ENCODE data around the gene CEP76. TPM values are rescaled to one million over a fixed set of nuclear protein-coding genes. Genes with fewer than 3 reads are reported as not detected.

CEP76 gene
- total and polyA plus RNA-seq, 2 donors (not counting 1 experiment from before 2014, with no cell fraction given) = 5.3 to 10.0 TPM

DNA sequence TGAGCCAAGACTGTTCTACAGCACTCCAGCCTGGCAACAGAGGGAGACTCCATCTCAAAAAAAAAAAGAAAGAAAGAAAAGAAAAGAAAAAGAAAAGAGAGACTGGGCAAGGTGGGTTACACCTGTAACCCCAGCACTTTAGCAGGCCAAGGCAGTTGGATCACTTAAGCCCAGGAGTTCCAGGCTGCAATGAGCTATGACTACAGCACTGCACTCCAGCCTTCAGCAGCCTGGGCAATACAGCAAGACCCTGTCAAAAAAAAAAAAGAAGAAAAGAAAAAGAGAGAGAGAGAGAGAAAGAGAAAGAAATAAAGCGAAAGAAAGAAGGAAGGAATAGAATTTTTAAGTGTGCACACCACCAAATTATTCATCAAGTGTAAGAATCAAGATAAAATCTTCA is 47.6 kb downstream of the CEP76 start:
- Mint-ChIP-seq H3K27me3 (peaks cover 39% of the 10 kb centered on the region), H3K27ac (no peak overlapping the region), H3K4me3 (no peak overlapping the region), H3K4me1 (peaks cover 11% of the 10 kb centered on the region), H3K9me3 (ENCODE audit: insufficient read depth) (no peaks in the 10 kb centered on the region)
- ChIA-PET CTCF (no interaction called here), POLR2A (no interaction called here)
- DNase-seq = no peak
- no peak overlapping the region for H3K9ac ChIP-seq (ENCODE audit: low read length)
- H3K4me3 ChIP-seq (ENCODE audit: control extremely low read depth in 1 of 5, extremely low read depth in 1 of 5, insufficient read depth in 1 of 5, low read depth in 2 of 5, low read length in 4 of 5) = no peak overlapping the region
- no peaks in the 10 kb centered on the region for H4K20me1 ChIP-seq (ENCODE audit: control insufficient read depth, insufficient read depth, low read length, poor library complexity, severe bottlenecking)
- peaks cover 0 to 36% (median 5%) of the 10 kb centered on the region in 4 experiments for H3K27me3 ChIP-seq (replicated peaks in 1 of 4; ENCODE audit: control extremely low read depth in 1 of 4, control insufficient read depth in 3 of 4, insufficient read depth in 4 of 4, low read length in 3 of 4)
- no peak overlapping the region for H2AFZ ChIP-seq (ENCODE audit: insufficient read depth, low read depth, low read length, poor library complexity, severe bottlenecking)
- peaks cover 9 to 11% of the 10 kb centered on the region in 2 donors for H3K4me1 ChIP-seq (ENCODE audit: control insufficient read depth in 2 of 2, insufficient read depth in 2 of 2, low read length in 2 of 2)
- WGBS (ENCODE audit: insufficient coverage) = no CpG with 5 or more reads among the region's 1 CpG
- no peaks in the 10 kb centered on the region for H3K36me3 ChIP-seq (replicated peaks in 1 of 2; ENCODE audit: control extremely low read depth in 1 of 2, control insufficient read depth in 1 of 2, extremely low read depth in 1 of 2, insufficient read depth in 2 of 2, low read length in 1 of 2)
- no peak for TF ChIP-seq CTCF (IDR thresholded peaks at IDR 0.05)
- TF ChIP-seq EZH2 (IDR thresholded peaks at IDR 0.05; ENCODE audit: borderline replicate concordance, insufficient read depth, low read depth, low read length, poor library complexity, severe bottlenecking) = no peak
- ATAC-seq (ENCODE audit: low read depth) = no peak
- intact Hi-C loops (cut with micrococcal nuclease) = loop anchor here (5.0 kb wide), 1 partner anchor 718 kb away; no protein-coding TSS in a partner anchor
- no peak overlapping the region for H3K4me2 ChIP-seq (replicated peaks; ENCODE audit: low read depth, low read length, poor library complexity, severe bottlenecking)
- peaks cover 0 to 1% (median 0%) of the 10 kb centered on the region in 3 donors for H3K9me3 ChIP-seq (ENCODE audit: control extremely low read depth in 1 of 3, control insufficient read depth in 2 of 3, insufficient read depth in 1 of 3, low read length in 2 of 3)
- H3K27ac ChIP-seq (ENCODE audit: low read length in 2 of 2) = no peak overlapping the region
- H3K79me2 ChIP-seq (ENCODE audit: control insufficient read depth, insufficient read depth, low read length) = no peaks in the 10 kb centered on the region

GRCh38 chr18:12652861-12653401 is 49.6 kb downstream of the CEP76 start:
- H3K4me3 ChIP-seq (ENCODE audit: control extremely low read depth in 1 of 5, extremely low read depth in 1 of 5, insufficient read depth in 1 of 5, low read depth in 2 of 5, low read length in 4 of 5) = no peak overlapping the region
- Mint-ChIP-seq H3K4me1 (peaks cover 6% of the 10 kb centered on the region), H3K4me3 (no peak overlapping the region), H3K27ac (no peak overlapping the region), H3K9me3 (ENCODE audit: insufficient read depth) (no peaks in the 10 kb centered on the region), H3K27me3 (peaks cover 44% of the 10 kb centered on the region)
- ChIA-PET POLR2A (no interaction called here), CTCF (interaction anchor here (0.7 kb wide), 1 partner anchor 261 kb away, joined by 3 read pairs; no protein-coding TSS in a partner anchor)
- H3K9ac ChIP-seq (ENCODE audit: low read length) = no peak overlapping the region
- intact Hi-C loops (cut with micrococcal nuclease) = no loop called here
- no peak overlapping the region for H3K4me2 ChIP-seq (replicated peaks; ENCODE audit: low read depth, low read length, poor library complexity, severe bottlenecking)
- no peak for DNase-seq
- H2AFZ ChIP-seq (ENCODE audit: insufficient read depth, low read depth, low read length, poor library complexity, severe bottlenecking) = no peak overlapping the region
- peaks cover 0 to 33% (median 5%) of the 10 kb centered on the region in 4 experiments for H3K27me3 ChIP-seq (replicated peaks in 1 of 4; ENCODE audit: control extremely low read depth in 1 of 4, control insufficient read depth in 3 of 4, insufficient read depth in 4 of 4, low read length in 3 of 4)
- no peak overlapping the region for H3K27ac ChIP-seq (ENCODE audit: low read length in 2 of 2)
- peaks cover 5 to 9% of the 10 kb centered on the region in 2 donors for H3K4me1 ChIP-seq (ENCODE audit: control insufficient read depth in 2 of 2, insufficient read depth in 2 of 2, low read length in 2 of 2)
- no peaks in the 10 kb centered on the region for H3K36me3 ChIP-seq (replicated peaks in 1 of 2; ENCODE audit: control extremely low read depth in 1 of 2, control insufficient read depth in 1 of 2, extremely low read depth in 1 of 2, insufficient read depth in 2 of 2, low read length in 1 of 2)
- no peaks in the 10 kb centered on the region for H4K20me1 ChIP-seq (ENCODE audit: control insufficient read depth, insufficient read depth, low read length, poor library complexity, severe bottlenecking)
- TF ChIP-seq EZH2 (IDR thresholded peaks at IDR 0.05; ENCODE audit: borderline replicate concordance, insufficient read depth, low read depth, low read length, poor library complexity, severe bottlenecking) (no peak), CTCF (IDR thresholded peaks at IDR 0.05) (no peak)
- no CpG with 5 or more reads among the region's 3 CpGs for WGBS (ENCODE audit: insufficient coverage)
- peaks cover 0 to 1% (median 0%) of the 10 kb centered on the region in 3 donors for H3K9me3 ChIP-seq (ENCODE audit: control extremely low read depth in 1 of 3, control insufficient read depth in 2 of 3, insufficient read depth in 1 of 3, low read length in 2 of 3)
- no peak for ATAC-seq (ENCODE audit: low read depth)
- no peaks in the 10 kb centered on the region for H3K79me2 ChIP-seq (ENCODE audit: control insufficient read depth, insufficient read depth, low read length)

Data from B cell (primary cell).